GM23338 (cell line): ENCODE measurements around the gene PRMT3. TPM values are rescaled to one million over a fixed set of nuclear protein-coding genes. Genes with fewer than 3 reads are reported as not detected.

Source experiments
- polyA plus RNA-seq: library from polyadenylated mRNA; unstranded; fragments of >200 nt; fragmentation: Nextera tagmentation; extraction: Ambion mirVana; gene quantifications from 2 replicates; pipeline ENCODE4 v1.2.1, GENCODE V29; 2016
- total RNA-seq: library from RNA; depleted of rRNA; stranded (reverse); fragments of >200 nt; shearing (Covaris generic); gene quantifications from 2 replicates; pipeline ENCODE4 v1.2.3, GENCODE V29; 2014; rRNA removed

Gene PRMT3
- total and polyA plus RNA-seq, 2 experiments from 2014 or later: 19.0 to 35.0 TPM

Other genes starting within 250 kb of the PRMT3 start
- not detected in 2 replicates for gene DBX1, start 227.2 kb upstream of the PRMT3 start, total RNA-seq
- 0.16 TPM in 1 of 2 replicates, not detected in the other for gene DBX1, start 227.2 kb upstream of the PRMT3 start, polyA plus RNA-seq
- gene HTATIP2, start 24.0 kb upstream of the PRMT3 start, total RNA-seq: 45.0 and 45.2 TPM in 2 replicates
- 50.0 and 57.5 TPM in 2 replicates for gene HTATIP2, start 24.0 kb upstream of the PRMT3 start, polyA plus RNA-seq
- not detected in 2 replicates for gene SLC6A5, start 211.9 kb downstream of the PRMT3 start, total RNA-seq
- gene SLC6A5, start 211.9 kb downstream of the PRMT3 start, polyA plus RNA-seq: not detected in 2 replicates